ENCODE measurements around the gene PLXDC2.
"Not testable (repeated sequence)": the region's sequence is repeated elsewhere in the genome, so short reads cannot be mapped to it uniquely, and the experiment has no call there.

GRCh38 chr10:20002026-20002425, 185.8 kb downstream of the PLXDC2 start:
- not testable (repeated sequence) for TF ChIP-seq POLR2A, POLR2AphosphoS5, TAF1, SPI1, POU2F2 (IDR thresholded peaks at IDR 0.05; ENCODE audit: low read depth, low read length)
